H7 (cell line): ENCODE data around the gene CHP2. TPM values are rescaled to one million over a fixed set of nuclear protein-coding genes. Genes with fewer than 3 reads are reported as not detected.
"Not testable (repeated sequence)": the region's sequence is repeated elsewhere in the genome, so short reads cannot be mapped to it uniquely, and the experiment has no call there.

Experiments
- DNase-seq: peaks from one replicate; pipeline ENCODE4 v3.0.0; 2012
- H3K27me3 ChIP-seq: 2 replicates; pipeline ENCODE4 v1.6.0; 2011; ENCODE audit warnings: mild to moderate bottlenecking, low read length; ENCODE audit not compliant: control insufficient read depth, insufficient read depth
- H3K36me3 ChIP-seq: replicated peaks from 2 replicates; pipeline ENCODE4 v1.5.1; 2011; ENCODE audit warnings: low read length; ENCODE audit not compliant: control insufficient read depth, insufficient read depth
- H3K4me3 ChIP-seq: 2 replicates; pipeline ENCODE4 v1.5.1; 2011; ENCODE audit warnings: low read depth, mild to moderate bottlenecking, control low read depth, low read length, moderate library complexity; ENCODE audit not compliant: insufficient read depth
- total RNA-seq: library from RNA; depleted of rRNA; stranded (reverse); fragments of >200 nt; shearing (Covaris generic); gene quantifications from 2 replicates; pipeline ENCODE4 v1.2.3, GENCODE V29; 2014; rRNA removed

CHP2 gene
- total RNA-seq = 1.9 and 2.1 TPM in 2 replicates

GRCh38 chr16:23754594-23755483, at the start of gene CHP2:
Gene CHP2 (plus strand): TSS chr16:23755026. CDS start chr16:23755050, 24 bp downstream.
- Histone ChIP-seq H3K36me3 (no peaks in the 10 kb centered on the region; the same call in 1 of the 2 replicates), H3K27me3 (peaks cover 26% of the 10 kb centered on the region), H3K4me3 (peak within 1 kb of the TSS; percentile 56)
- DNase-seq = peak; percentile 60

- Histone ChIP-seq H3K36me3 (peaks cover 1% of the 10 kb centered on the region; the same call in 1 of the 2 replicates), H3K27me3 (no peaks in the 10 kb centered on the region), H3K4me3 (no peak overlapping the region)
- no peak for DNase-seq
These were observed 49.3 kb upstream of the CHP2 start for GRCh38 chr16:23705517-23705902.

GRCh38 chr16:23706439-23706838, 48.4 kb upstream of the CHP2 start:
- Histone ChIP-seq H3K27me3 (peaks cover 3% of the 10 kb centered on the region; the same call in 1 of the 2 replicates), H3K36me3 (peaks cover 1% of the 10 kb centered on the region; the same call in 1 of the 2 replicates), H3K4me3 (no peak overlapping the region)
- no peak for DNase-seq

- Histone ChIP-seq H3K27me3 (peaks cover 21% of the 10 kb centered on the region), H3K36me3 (peaks cover 1% of the 10 kb centered on the region; the same call in 1 of the 2 replicates), H3K4me3 (no peak overlapping the region)
- no peak for DNase-seq
These were observed 45.3 kb upstream of the CHP2 start for GRCh38 chr16:23709536-23709935.

- peaks cover 1% of the 10 kb centered on the region; the same call in 1 of the 2 replicates for H3K36me3 ChIP-seq
- H3K4me3 ChIP-seq = no peak overlapping the region
- peaks cover 21% of the 10 kb centered on the region for H3K27me3 ChIP-seq
- no peak for DNase-seq
These were observed 44.8 kb upstream of the CHP2 start for GRCh38 chr16:23710008-23710407.

- no peak overlapping the region for H3K4me3 ChIP-seq
- peaks cover 1% of the 10 kb centered on the region; the same call in 1 of the 2 replicates for H3K36me3 ChIP-seq
- H3K27me3 ChIP-seq = peaks cover 21% of the 10 kb centered on the region
- DNase-seq = no peak
These were observed 44.3 kb upstream of the CHP2 start for GRCh38 chr16:23710504-23710903.

GRCh38 chr16:23711785-23712184, 43.0 kb upstream of the CHP2 start:
- H3K27me3 ChIP-seq = peaks cover 21% of the 10 kb centered on the region
- H3K4me3 ChIP-seq = no peak overlapping the region
- DNase-seq = peak; percentile 24
- H3K36me3 ChIP-seq = peaks cover 1% of the 10 kb centered on the region; the same call in 1 of the 2 replicates

- peak within 1 kb of the TSS; percentile 45 for H3K4me3 ChIP-seq
These were observed 41.9 kb upstream of the CHP2 start, which contains the start of gene ERN2 for GRCh38 chr16:23712976-23713375. Gene ERN2 (minus strand): TSS chr16:23713222. CDS start chr16:23713187, 35 bp downstream.

GRCh38 chr16:23716484-23716883, 38.3 kb upstream of the CHP2 start:
- peaks cover 18% of the 10 kb centered on the region for H3K27me3 ChIP-seq
- H3K36me3 ChIP-seq = no peaks in the 10 kb centered on the region
- DNase-seq = no peak
- no peak overlapping the region for H3K4me3 ChIP-seq

More at GRCh38 chr16:23712976-23713375, 41.9 kb upstream of the CHP2 start, which contains the start of gene ERN2:
- peak; percentile 89 for DNase-seq
- Histone ChIP-seq H3K36me3 (peaks cover 1% of the 10 kb centered on the region; the same call in 1 of the 2 replicates), H3K27me3 (peaks cover 21% of the 10 kb centered on the region)

GRCh38 chr16:23722613-23723240, 32.1 kb upstream of the CHP2 start:
- H3K36me3 ChIP-seq, DNase-seq, H3K27me3 ChIP-seq, H3K4me3 ChIP-seq: not testable (repeated sequence)

- Histone ChIP-seq H3K36me3 (no peaks in the 10 kb centered on the region), H3K27me3 (no peaks in the 10 kb centered on the region), H3K4me3 (no peak overlapping the region)
- no peak for DNase-seq
These were observed 30.6 kb upstream of the CHP2 start for GRCh38 chr16:23724096-23724784.

GRCh38 chr16:23724785-23725131, 30.1 kb upstream of the CHP2 start:
- Histone ChIP-seq H3K27me3 (no peaks in the 10 kb centered on the region), H3K36me3 (no peaks in the 10 kb centered on the region), H3K4me3 (no peak overlapping the region)
- no peak for DNase-seq

- Histone ChIP-seq H3K36me3 (no peaks in the 10 kb centered on the region), H3K27me3 (no peaks in the 10 kb centered on the region), H3K4me3 (no peak overlapping the region)
- no peak for DNase-seq
These were observed 28.1 kb upstream of the CHP2 start for GRCh38 chr16:23726710-23727109.

GRCh38 chr16:23728112-23728477, 26.7 kb upstream of the CHP2 start:
- no peak overlapping the region for H3K4me3 ChIP-seq
- no peaks in the 10 kb centered on the region for H3K36me3 ChIP-seq
- H3K27me3 ChIP-seq = no peaks in the 10 kb centered on the region
- no peak for DNase-seq
